Urothelium cell line (cell line): ENCODE data around the gene CAMK2N1.

Experiments
- DNase-seq: peaks from one replicate; pipeline ENCODE4 v3.0.0; 2011; ENCODE audit warnings: low spot score, mixed read lengths
- FAIRE-seq: peaks from 2 replicates; lab custom pipeline; 2011; peaks lifted over from hg19 to GRCh38; lab: Jason Lieb, UNC

Gene CAMK2N1

DNA sequence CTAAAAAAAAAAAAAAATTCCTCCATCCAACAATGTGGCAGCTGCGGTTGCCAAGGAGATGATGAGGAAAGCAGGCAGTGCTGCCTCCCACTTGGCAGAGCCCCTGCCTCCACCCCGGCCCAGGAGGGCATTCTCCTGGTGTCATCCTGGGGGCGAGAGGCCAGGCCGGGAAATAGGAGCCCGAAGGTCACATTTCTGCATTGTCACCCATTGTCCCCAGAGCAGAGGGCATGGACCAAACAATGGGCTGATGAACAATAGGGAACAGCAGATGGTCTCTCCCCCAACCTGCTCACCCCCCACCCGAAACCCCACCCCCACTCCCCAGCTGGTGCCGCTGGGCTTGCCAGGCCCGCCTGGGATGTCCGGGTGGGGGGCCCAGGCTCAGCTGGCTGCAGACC lies 37.3 kb downstream of the CAMK2N1 start:
- DNase-seq (no peak), FAIRE-seq (no peak)

DNA sequence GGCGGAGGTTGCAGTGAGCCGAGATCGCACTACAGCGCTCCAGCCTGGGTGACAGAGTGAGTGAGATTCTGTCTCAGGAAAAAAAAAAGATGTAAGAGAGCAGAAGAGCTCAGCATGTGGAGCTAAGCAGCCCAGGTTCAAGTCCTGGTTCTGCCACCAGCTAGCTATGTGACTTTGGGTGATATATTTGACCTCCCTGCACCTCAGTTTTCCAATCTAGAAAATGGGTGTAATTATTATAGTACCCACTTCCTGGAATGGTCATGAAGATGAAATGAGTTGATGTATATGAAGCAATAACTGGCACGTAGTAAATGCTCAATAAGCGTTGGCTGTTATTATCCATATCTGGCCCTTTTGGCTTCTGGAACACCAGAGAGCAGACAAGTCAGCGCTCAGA lies 38.2 kb downstream of the CAMK2N1 start:
- DNase-seq (no peak), FAIRE-seq (no peak)

DNA sequence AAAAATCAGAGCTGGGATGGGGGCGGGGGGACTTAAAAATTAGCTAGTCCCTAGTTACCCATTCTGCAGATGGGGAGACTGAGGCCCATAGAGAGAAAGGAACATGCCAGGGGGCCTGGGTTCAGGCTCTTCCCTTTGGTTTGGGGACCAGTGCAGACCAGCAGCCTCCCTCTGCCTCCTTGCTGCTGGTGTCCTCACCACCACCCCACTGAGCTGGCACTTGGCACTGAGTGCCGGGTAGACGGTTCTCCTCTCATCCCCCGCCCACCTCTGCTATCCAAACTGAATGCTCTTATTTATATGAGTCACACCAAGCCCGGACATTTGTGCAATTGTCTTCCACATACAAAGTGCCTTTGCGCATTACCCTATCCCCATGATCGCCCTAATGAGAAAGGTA lies 39.2 kb downstream of the CAMK2N1 start:
- DNase-seq (peak; percentile 38), FAIRE-seq (no peak)

DNA sequence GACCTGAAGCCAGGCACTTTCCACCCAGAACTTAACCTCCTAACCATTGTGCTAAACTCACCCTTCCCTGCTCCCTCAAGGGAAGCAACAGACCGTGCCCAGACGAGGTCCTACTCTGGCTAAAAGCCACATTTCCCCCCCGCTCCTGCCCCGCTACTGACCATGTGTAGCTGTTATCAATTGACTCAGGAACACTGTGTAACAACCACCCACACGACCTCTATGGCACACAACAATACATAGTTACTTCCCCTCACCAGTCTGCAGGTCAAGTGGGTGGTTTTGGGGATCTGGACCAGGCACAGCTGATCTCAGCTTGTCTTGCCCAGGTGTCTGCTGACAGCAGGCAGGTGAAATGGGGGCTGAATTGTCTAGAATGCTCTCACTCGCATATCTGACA lies 40.1 kb downstream of the CAMK2N1 start:
- FAIRE-seq (no peak), DNase-seq (no peak)

DNA sequence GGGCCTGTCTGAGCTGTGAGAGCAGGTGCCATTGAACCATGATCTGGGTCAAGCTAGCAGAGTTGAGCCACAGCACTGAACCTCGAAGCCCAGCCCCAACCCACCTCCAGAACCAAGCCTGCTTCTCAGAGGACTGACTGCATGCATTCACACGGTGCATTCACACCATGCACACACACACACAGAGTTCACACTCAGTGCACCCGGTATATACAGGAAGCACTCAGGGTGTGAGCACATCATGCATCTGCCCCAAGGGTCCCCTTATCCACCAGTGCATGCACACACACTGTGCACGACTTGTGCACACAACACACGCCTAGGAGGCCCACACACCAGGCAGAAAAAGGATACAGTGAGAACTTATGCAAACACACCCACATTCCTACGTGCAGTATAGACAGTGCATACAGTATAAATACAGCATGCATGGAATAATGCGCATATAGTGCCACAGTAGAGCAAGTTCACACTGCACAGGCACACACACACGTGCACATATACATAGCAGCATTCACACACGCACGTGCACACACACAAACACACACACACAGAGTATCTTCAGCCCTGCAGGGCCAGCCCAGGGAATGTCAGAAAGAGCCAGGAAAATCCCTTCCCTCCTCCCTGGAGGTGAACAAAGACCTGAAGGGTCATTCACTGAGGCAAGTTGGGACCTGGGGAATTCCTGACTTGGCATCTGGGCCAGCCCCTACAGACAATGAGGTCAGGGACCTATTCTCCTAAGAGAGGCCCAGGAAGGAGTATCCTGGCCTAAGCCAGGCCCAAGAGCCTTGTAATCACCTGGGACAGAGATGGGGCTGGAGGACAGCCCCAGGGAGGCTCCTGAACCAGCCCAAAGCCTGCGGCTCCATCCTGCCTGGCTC lies 42.1 kb downstream of the CAMK2N1 start:
- FAIRE-seq: peak; percentile 69
- no peak for DNase-seq

DNA sequence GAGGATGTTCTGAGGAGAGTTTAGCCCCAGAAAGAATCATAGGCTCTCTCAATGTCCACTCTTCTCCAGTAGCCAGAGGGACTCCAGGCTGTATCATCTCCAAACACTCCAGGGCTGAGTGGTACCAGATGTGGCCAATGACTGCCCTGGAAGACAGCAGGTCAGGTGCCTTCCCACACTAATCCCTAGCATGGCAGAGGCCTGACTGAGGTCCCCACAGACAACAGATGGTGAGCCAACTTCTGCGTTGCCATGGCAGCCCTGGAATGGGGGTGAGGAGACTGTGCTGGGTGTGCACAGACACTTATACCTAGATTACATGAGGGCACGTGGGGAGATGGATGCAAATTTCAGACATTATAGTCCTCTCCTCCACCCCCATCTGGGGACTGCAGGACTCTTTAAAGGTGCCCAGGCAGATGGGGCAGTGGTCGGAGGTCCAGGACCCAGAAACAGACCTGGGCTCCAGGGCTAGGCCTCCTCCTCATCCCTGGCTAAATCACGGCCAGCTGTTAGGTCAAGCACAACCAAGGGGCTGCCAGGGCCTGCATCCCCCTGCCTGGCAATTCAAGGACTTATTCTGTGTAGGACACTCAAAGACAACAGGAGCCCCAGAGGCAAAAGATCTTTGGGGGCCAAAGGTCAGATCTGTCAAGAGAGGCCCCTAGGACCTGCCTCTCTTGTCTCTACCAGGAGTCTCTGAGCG lies 42.9 kb downstream of the CAMK2N1 start:
- DNase-seq: no peak

DNA sequence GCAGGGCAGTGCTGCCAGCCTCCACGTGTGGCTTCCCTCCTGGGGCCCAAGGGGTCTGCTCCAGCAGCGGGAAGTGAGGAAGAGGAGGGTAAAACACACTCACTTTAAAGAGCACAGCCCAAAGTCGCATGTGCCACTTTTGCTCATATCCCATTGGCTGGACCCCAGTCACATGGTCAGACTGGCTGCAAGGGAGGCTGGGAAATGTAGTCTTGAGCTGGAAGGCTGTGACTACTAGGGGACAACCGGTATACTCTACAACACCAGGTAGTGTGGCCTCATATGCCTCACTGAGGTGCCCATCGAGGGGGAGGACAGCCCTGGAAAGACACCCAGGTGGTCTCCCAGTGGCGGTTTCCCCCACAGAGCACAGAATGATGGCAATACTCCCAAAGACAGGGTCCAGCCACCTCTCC lies 45.2 kb downstream of the CAMK2N1 start:
- FAIRE-seq: peak; percentile 72
- DNase-seq: peak; percentile 75

More for the DNA sequence above, 42.9 kb downstream of the CAMK2N1 start:
- FAIRE-seq: no peak

DNA sequence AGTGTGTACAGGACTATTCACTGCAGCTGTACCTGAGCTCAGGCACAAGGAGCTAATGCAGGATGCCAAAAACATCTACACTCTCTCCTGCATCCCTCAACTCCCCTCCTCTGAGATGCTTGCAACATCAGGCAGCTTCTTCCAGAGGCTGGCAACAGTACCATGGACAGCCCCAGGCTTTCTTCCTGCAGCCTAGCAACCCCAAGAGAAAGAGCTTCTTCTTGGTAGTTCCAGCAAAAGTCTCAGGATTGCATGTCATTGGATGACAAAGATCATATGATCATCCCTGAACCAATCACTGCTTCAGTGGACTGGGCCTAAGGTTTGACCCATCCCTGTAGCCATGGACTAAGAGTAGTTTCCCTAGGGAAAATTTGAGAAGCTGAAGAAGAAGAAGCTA lies 46.7 kb downstream of the CAMK2N1 start:
- no peak for FAIRE-seq

DNA sequence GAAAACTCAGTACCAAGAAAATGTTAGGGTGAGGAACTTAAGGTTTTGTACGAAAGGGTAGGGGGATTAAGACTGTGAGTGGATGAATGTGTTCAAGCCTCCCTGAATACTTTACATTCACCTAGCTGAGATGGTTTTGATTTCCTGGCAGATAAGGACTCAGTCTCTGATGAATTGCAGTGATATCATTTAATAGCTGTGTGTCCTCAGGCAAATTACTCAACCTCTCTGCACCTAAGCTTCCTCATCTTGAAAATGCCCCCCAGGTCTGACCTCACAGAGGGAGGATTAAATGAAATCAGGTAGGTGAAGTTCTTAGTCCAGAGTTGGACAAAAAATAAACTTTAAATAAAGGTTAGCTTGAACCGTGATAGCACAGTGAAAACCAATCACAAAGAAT lies 48.4 kb downstream of the CAMK2N1 start:
- no peak for FAIRE-seq
- DNase-seq: no peak

More for the DNA sequence above, 46.7 kb downstream of the CAMK2N1 start:
- DNase-seq: peak; percentile 17

DNA sequence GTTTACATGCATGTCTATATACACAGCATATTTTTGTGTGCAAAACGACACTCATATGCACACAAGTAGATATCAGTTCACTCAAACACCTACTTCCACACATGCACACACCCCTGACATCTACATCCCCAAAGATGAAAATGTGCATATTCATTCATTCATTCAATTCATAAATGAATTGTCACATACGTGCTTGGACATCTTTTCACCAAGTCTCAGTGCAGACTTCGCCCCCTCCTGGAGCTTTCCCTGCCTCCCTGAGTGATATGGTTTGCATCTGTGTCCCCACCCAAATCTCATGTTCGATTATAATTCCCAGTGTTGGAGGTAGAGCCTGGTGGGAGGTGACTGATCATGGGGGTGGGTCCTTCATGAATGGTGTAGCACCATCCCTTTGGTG lies 53.1 kb downstream of the CAMK2N1 start:
- peak; percentile 27 for FAIRE-seq
- DNase-seq: no peak
